HepG2 (cell line): Measurements from ENCODE around the gene RGL1.

Experiments used
- ETS1 ChIP-seq: sonication (generic); formaldehyde crosslinking; IDR thresholded peaks from 2 replicates; pipeline ENCODE4 v1.4.0; 2020; ENCODE audit warnings: missing genetic modification reagents
- MAX ChIP-seq: IDR thresholded peaks from 2 replicates; pipeline ENCODE4 v1.6.1; 2012; ENCODE audit warnings: inconsistent platforms
- PREB ChIP-seq: sonication (generic); formaldehyde crosslinking; IDR thresholded peaks from 2 replicates; pipeline ENCODE4 v1.4.0; 2020; ENCODE audit warnings: missing genetic modification reagents

- TF ChIP-seq MAX (no peak), PREB (CRISPR knock-in tag) (no peak), ETS1 (CRISPR knock-in tag) (no peak)
Measured at GRCh38 chr1:183916574-183916973, 111.7 kb downstream of the RGL1 start.
